Retinal pigment epithelial cell (primary cell): ENCODE data around the gene ANGPTL1.

Experiments used
- DNase-seq: peaks from one replicate; pipeline ENCODE4 v3.0.0-alpha.2; 2010; ENCODE audit warnings: low read depth
- H3K4me3 ChIP-seq: 2 replicates; pipeline ENCODE4 v1.5.1; 2011; ENCODE audit warnings: mild to moderate bottlenecking, low read length, control low read depth, moderate library complexity
- CTCF ChIP-seq: conservative IDR thresholded peaks from 2 replicates; pipeline ENCODE4 v1.5.1; 2011; ENCODE audit warnings: low read depth, low read length, control low read depth, inconsistent platforms

ANGPTL1 gene

GRCh38 chr1:178908358-178908757 is 37.5 kb upstream of the ANGPTL1 start:
- DNase-seq: no peak
- H3K4me3 ChIP-seq: no peak overlapping the region
- TF ChIP-seq CTCF: no peak

- H3K4me3 ChIP-seq: no peak overlapping the region
- no peak for TF ChIP-seq CTCF
- DNase-seq: no peak
Measured at GRCh38 chr1:178901482-178902125, 30.7 kb upstream of the ANGPTL1 start.

DNA sequence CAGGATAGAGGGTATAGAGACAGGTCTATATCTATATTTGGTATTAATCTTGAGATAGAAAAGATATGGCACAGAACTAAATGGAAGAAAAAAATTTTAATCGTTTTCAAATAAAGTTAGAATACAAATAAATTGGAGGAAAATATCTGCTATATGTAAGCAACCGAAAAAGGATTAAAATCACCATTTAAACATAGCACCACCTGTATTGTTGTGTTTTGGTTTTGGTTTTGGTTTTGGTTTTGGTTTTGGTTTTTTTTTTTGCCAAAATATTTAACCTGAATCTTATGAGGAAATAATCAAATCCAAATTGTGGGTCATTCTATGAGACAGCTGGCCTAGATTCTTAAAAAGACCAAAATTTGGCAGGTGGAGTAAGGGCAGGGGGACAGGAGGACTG is 28.5 kb upstream of the ANGPTL1 start:
- DNase-seq: no peak
- TF ChIP-seq CTCF: no peak
- no peak overlapping the region for H3K4me3 ChIP-seq

DNA sequence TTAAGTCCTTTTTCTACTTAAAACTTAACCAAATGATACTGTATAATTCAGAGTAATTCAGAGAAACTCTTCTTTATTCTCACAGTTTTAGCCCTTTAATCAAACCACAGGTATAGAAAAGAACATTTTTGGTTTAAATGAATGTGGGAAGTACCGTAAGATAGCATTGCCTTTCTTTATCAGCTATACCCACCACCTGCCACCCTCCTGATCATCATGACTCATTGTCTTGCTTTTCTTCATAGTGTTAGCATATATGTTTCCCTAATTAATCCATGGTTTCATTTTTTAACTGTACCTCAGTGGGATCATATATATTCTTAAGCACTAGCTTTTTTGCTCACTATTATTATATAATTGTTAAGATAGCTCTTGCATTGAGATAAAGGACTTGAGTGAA is 27.5 kb upstream of the ANGPTL1 start:
- no peak for TF ChIP-seq CTCF
- no peak for DNase-seq

GRCh38 chr1:178895928-178896327 is 25.1 kb upstream of the ANGPTL1 start:
- TF ChIP-seq CTCF: no peak
- H3K4me3 ChIP-seq: no peak overlapping the region
- DNase-seq: no peak

More for the DNA sequence above, 27.5 kb upstream of the ANGPTL1 start:
- H3K4me3 ChIP-seq: no peak overlapping the region

DNA sequence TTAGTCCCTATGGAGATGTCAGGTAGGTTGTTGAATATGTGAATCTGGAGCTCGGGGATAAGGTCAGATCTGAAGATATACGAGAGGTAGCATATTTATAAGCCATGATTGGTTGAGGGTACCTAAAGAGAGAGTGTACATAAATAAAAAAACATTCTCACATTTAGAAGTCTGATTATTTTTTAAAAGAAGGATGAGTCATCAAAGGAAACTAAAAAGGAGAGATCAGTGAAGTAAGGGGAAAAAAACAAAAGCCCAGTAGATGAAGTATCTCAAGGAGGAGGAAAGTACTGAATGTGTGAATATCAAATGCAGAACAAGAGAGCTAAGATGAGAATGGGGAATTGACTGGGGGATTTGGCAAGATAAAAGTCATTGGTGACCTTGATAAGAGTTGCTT is 15.7 kb upstream of the ANGPTL1 start:
- no peak for TF ChIP-seq CTCF
- H3K4me3 ChIP-seq: no peak overlapping the region
- no peak for DNase-seq

DNA sequence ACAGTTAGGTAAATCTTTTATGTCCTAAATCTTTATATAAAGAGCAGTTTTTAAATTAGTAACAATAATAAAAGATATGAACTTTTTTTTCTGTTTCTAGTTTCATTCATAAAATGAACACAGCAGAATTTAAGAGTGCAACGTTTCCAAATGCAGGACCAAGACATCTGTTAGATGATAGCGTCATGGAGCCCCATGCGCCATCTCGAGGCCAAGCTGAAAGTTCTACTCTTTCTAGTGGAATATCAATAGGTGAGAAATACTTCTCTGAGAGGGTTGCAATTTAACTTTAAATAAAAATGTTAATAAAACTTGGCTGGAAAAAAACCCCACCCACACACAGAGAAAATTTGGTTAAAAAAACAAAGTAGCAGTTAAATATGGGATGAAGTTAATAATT is 15.0 kb upstream of the ANGPTL1 start:
- TF ChIP-seq CTCF: no peak
- H3K4me3 ChIP-seq: no peak overlapping the region
- DNase-seq: no peak
